ENCODE measurements around the gene URAD.

DNA sequence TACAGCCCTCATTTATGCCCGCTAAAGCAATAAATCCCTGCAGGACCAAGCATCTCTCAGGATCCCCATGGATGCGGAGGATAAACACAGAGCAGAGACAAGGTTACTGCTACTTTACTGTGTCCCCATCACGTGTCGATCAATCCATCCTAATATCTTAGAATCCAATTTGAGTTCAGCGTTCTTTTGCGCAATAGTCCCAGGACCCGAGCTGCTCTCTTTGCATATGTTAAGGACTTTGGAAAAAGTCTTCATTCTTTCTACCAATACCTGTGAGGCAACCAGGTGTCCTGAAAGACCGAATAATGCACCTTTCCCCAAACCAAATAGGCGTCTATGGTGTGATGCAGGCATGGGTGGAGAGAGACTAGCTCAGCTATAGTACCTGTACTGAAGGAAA is 38.0 kb upstream of the URAD start:
- TF ChIP-seq CTCF (IDR thresholded peaks at IDR 0.05; ENCODE audit: low read length) (no peak), EZH2 (optimal IDR thresholded peaks at IDR 0.05; ENCODE audit: low read depth, low read length) (no peak), EZH2phosphoT487 (IDR thresholded peaks at IDR 0.05; ENCODE audit: low read length) (no peak)
